Measurements from ENCODE around the gene HSPB2. TPM values are rescaled to one million over a fixed set of nuclear protein-coding genes. Genes with fewer than 3 reads are reported as not detected.

HSPB2 gene
- total RNA-seq = 0.28 TPM in 1 of 2 replicates, not detected in the other

GRCh38 chr11:111912535-111912934 lies at the start of gene HSPB2:
Gene HSPB2 (plus strand): TSS chr11:111912734. CDS start chr11:111912830, 96 bp downstream.

GRCh38 chr11:111870886-111871692 lies 41.4 kb upstream of the HSPB2 start, which contains the start of gene ALG9:
Gene ALG9 (minus strand): TSS chr11:111871581. CDS start chr11:111871482, 99 bp downstream.

GRCh38 chr11:111878849-111879636 lies 33.5 kb upstream of the HSPB2 start, which contains the start of the genes CFAP68 and FDXACB1:
Gene CFAP68 (plus strand): TSS chr11:111879541. CDS start chr11:111879561, 20 bp downstream.
Gene FDXACB1 (minus strand): TSS chr11:111879165. CDS start chr11:111879132, 33 bp downstream.

GRCh38 chr11:111911563-111912401 lies 752 bp upstream of the HSPB2 start, which contains the start of gene CRYAB:
Gene CRYAB (minus strand): TSS chr11:111911770. CDS start chr11:111911724, 46 bp downstream.

DNA sequence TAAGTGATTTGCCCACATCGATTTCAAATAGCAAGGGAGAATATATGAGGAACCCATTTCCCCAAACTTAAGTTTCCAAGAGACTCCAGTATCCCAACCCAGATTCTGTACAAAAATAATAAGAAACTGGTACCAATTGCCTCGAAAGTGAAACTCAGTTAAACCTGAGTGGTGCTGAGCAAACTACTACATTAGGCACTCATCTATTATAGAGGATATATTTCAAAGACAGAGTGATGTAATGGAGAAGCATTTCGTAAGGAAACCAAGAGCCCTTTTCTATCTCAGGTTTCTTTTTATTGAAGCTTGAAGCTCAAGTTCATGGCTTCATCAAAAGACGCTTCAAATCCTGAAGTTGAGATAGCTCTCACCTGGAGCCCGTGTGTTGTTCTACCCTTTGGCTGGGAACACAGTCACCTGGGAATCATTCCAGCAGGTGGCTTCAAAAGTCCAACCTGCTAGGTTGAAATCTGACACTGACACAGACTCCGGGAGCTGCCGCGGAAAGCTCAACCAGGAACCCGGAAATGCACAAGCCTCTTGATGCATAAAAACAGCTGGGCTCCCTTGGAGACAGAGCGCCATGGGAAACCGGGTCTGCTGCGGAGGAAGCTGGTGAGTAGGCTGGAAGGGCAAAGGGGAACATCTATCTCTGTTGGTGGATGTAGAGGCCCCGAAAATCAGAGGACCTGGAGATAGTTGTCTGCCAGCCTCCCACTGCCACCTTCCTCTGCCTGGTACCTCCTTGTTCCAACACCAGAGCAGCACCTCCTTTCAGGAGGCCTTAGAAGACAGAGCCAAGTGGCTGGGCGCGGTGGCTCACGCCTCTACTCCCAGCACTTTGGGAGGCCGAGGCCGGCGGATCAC lies 6.1 kb downstream of the HSPB2 start, which contains the start of gene C11orf52:
C11orf52 (plus strand) TSS at position 524 of the 867 bp plus-strand sequence; CDS start at position 584, 60 bp downstream.

Other genes starting within 250 kb of the HSPB2 start
- gene PPP2R1B, start 146.3 kb upstream of the HSPB2 start, total RNA-seq = 35.5 and 35.7 TPM in 2 replicates
- gene ALG9, start 41.2 kb upstream of the HSPB2 start, total RNA-seq = 22.7 and 24.2 TPM in 2 replicates
- gene FDXACB1, start 33.6 kb upstream of the HSPB2 start, total RNA-seq = 2.2 and 2.5 TPM in 2 replicates
- gene CFAP68, start 33.2 kb upstream of the HSPB2 start, total RNA-seq = 3.9 and 5.1 TPM in 2 replicates
- gene CRYAB, start 964 bp upstream of the HSPB2 start, total RNA-seq = 0.18 and 5.7 TPM in 2 replicates
- gene C11orf52, start 6.2 kb downstream of the HSPB2 start, total RNA-seq = 0.09 TPM in 1 of 2 replicates, not detected in the other
- gene DIXDC1, start 24.6 kb downstream of the HSPB2 start, total RNA-seq = 19.4 and 22.6 TPM in 2 replicates
- 30.9 and 34.5 TPM in 2 replicates for gene DLAT, start 112.7 kb downstream of the HSPB2 start, total RNA-seq
- 0.38 and 1.2 TPM in 2 replicates for gene PIH1D2, start 161.3 kb downstream of the HSPB2 start, total RNA-seq
- 17.4 and 21.4 TPM in 2 replicates for gene NKAPD1, start 161.6 kb downstream of the HSPB2 start, total RNA-seq
- gene TIMM8B, start 174.0 kb downstream of the HSPB2 start, total RNA-seq = 78.3 and 127 TPM in 2 replicates
- gene SDHD, start 174.1 kb downstream of the HSPB2 start, total RNA-seq = 117 and 119 TPM in 2 replicates